Neural cell (in vitro differentiated cells): Measurements from ENCODE around the gene CNN3.

Experiments used
- CTCF ChIP-seq: fragments of 450-650 bp; IDR thresholded peaks from 2 replicates; pipeline ENCODE4 v1.5.1; 2014; ENCODE audit warnings: antibody characterized with exemption, mild to moderate bottlenecking, moderate library complexity; ENCODE audit not compliant: poor library complexity, severe bottlenecking
- EP300 ChIP-seq: fragments of 450-650 bp; conservative IDR thresholded peaks from 2 replicates; pipeline ENCODE4 v1.6.1; 2014; ENCODE audit warnings: antibody characterized with exemption, mild to moderate bottlenecking, moderate library complexity; ENCODE audit not compliant: poor library complexity, severe bottlenecking
- EZH2 ChIP-seq: fragments of 200-600, 300-800 bp; shearing (Covaris generic), sonication (generic); IDR thresholded peaks from 2 replicates; pipeline ENCODE4 v1.6.1; 2014; ENCODE audit warnings: antibody characterized with exemption, low read length, borderline replicate concordance, mild to moderate bottlenecking; ENCODE audit not compliant: insufficient read depth, poor library complexity, severe bottlenecking
- MXI1 ChIP-seq: fragments of 450-650 bp; conservative IDR thresholded peaks from 2 replicates; pipeline ENCODE4 v1.6.1; 2014; ENCODE audit warnings: antibody characterized with exemption, mild to moderate bottlenecking; ENCODE audit not compliant: poor library complexity, severe bottlenecking
- POLR2AphosphoS5 ChIP-seq: IDR thresholded peaks from 2 replicates; pipeline ENCODE4 v1.6.1; 2012
- RAD21 ChIP-seq: fragments of 450-650 bp; conservative IDR thresholded peaks from 2 replicates; pipeline ENCODE4 v1.6.1; 2014; ENCODE audit warnings: antibody characterized with exemption, mild to moderate bottlenecking, moderate library complexity
- REST ChIP-seq: IDR thresholded peaks from 2 replicates; pipeline ENCODE4 v1.6.1; 2012; ENCODE audit warnings: borderline replicate concordance
- SMC3 ChIP-seq: fragments of 450-650 bp; conservative IDR thresholded peaks from 2 replicates; pipeline ENCODE4 v1.6.1; 2014; ENCODE audit warnings: antibody characterized with exemption, mild to moderate bottlenecking, moderate library complexity; ENCODE audit not compliant: poor library complexity
- TAF1 ChIP-seq: IDR thresholded peaks from 2 replicates; pipeline ENCODE4 v1.6.1; 2012; ENCODE audit warnings: low read depth

GRCh38 chr1:94871031-94871430 is 55.9 kb downstream of the CNN3 start:
- TF ChIP-seq POLR2AphosphoS5 (no peak), MXI1 (no peak), REST (no peak), CTCF (no peak), TAF1 (no peak), EZH2 (no peak), SMC3 (no peak), EP300 (no peak), RAD21 (no peak)
